Activated CD4-positive, alpha-beta T cell treated with anti-CD3 and anti-CD28 coated beads for 1 hour (primary cell): Measurements from ENCODE around the gene IKZF1.

Experiments used
- DNase-seq: peaks from one replicate; pipeline ENCODE4 v3.0.0-alpha.2; 2020

Gene IKZF1

GRCh38 chr7:50418526-50419290 lies 114.2 kb downstream of the IKZF1 start:
- no peak for DNase-seq

- DNase-seq = no peak
Observed at GRCh38 chr7:50421043-50421442, 116.5 kb downstream of the IKZF1 start.

- no peak for DNase-seq
Observed at GRCh38 chr7:50422858-50423257, 118.3 kb downstream of the IKZF1 start.

- no peak for DNase-seq
Observed at GRCh38 chr7:50423860-50424259, 119.3 kb downstream of the IKZF1 start.

- no peak for DNase-seq
Observed at GRCh38 chr7:50425318-50425717, 120.8 kb downstream of the IKZF1 start.

- no peak for DNase-seq
Observed at GRCh38 chr7:50426280-50427045, 121.9 kb downstream of the IKZF1 start.

- no peak for DNase-seq
Observed at GRCh38 chr7:50427518-50427917, 123.0 kb downstream of the IKZF1 start.

- DNase-seq = no peak
Observed at GRCh38 chr7:50428911-50429310, 124.4 kb downstream of the IKZF1 start.

- no peak for DNase-seq
Observed at GRCh38 chr7:50431316-50431715, 126.8 kb downstream of the IKZF1 start.

- DNase-seq = no peak
Observed at GRCh38 chr7:50431722-50432305, 127.3 kb downstream of the IKZF1 start.

GRCh38 chr7:50436133-50436806 lies 131.8 kb downstream of the IKZF1 start:
- no peak for DNase-seq

- DNase-seq = no peak
Observed at GRCh38 chr7:50446542-50446960, 142.0 kb downstream of the IKZF1 start.

- no peak for DNase-seq
Observed at GRCh38 chr7:50448823-50449222, 144.3 kb downstream of the IKZF1 start.

- no peak for DNase-seq
Observed at GRCh38 chr7:50449501-50449880, 145.0 kb downstream of the IKZF1 start.

- DNase-seq = peak; percentile 73
Observed at GRCh38 chr7:50449881-50450589, 145.5 kb downstream of the IKZF1 start, which contains the start of gene FIGNL1. Gene FIGNL1 (minus strand): TSS chr7:50450350. CDS start chr7:50447287, 3,063 bp downstream.

- no peak for DNase-seq
Observed at GRCh38 chr7:50450590-50451032, 146.1 kb downstream of the IKZF1 start.
